Liver (tissue), 9 donors: ENCODE results near the gene FNDC1. TPM values are rescaled to one million over a fixed set of nuclear protein-coding genes. Genes with fewer than 3 reads are reported as not detected.

Source experiments
- DNase-seq: peaks from one replicate; pipeline ENCODE4 v3.0.0-alpha.2; 2017; ENCODE audit warnings: low spot score
- H3K27ac ChIP-seq, 2 donors: one replicate each; pipeline ENCODE4 v1.7.0; 2013; ENCODE audit warnings: inconsistent platforms in 2 of 2, low read length in 2 of 2, control low read depth in 1 of 2, low read depth in 1 of 2, mild to moderate bottlenecking in 1 of 2
- H3K27me3 ChIP-seq, 4 donors: one replicate each; pipeline versions ENCODE4 v1.6.1 to v1.7.0; 2013; ENCODE audit warnings: low read length in 3 of 4, inconsistent platforms in 1 of 4, mild to moderate bottlenecking in 1 of 4, moderate library complexity in 1 of 4; ENCODE audit not compliant: control insufficient read depth in 4 of 4, insufficient read depth in 4 of 4
- H3K36me3 ChIP-seq, 4 donors: one replicate each; pipeline versions ENCODE4 v1.6.1 to v1.7.0; 2013; ENCODE audit warnings: low read length in 3 of 4, mild to moderate bottlenecking in 3 of 4, low read depth in 1 of 4, moderate library complexity in 1 of 4; ENCODE audit not compliant: control insufficient read depth in 4 of 4, insufficient read depth in 3 of 4
- H3K4me1 ChIP-seq, 4 donors: one replicate each; pipeline versions ENCODE4 v1.6.1 to v1.7.0; 2013; ENCODE audit warnings: low read length in 3 of 4, mild to moderate bottlenecking in 3 of 4, moderate library complexity in 1 of 4; ENCODE audit not compliant: control insufficient read depth in 4 of 4, insufficient read depth in 4 of 4
- H3K4me3 ChIP-seq, 3 donors: one replicate each; pipeline versions ENCODE4 v1.6.1 to v1.7.0; 2013; ENCODE audit warnings: low read length in 3 of 3, control low read depth in 1 of 3, low read depth in 1 of 3, mild to moderate bottlenecking in 1 of 3
- H3K9ac ChIP-seq, 2 donors: one replicate each; pipeline ENCODE4 v1.7.0; 2013; ENCODE audit warnings: low read length in 2 of 2, mild to moderate bottlenecking in 2 of 2, moderate library complexity in 2 of 2, control low read depth in 1 of 2, low read depth in 1 of 2
- H3K9me3 ChIP-seq, 4 donors: one replicate each; pipeline versions ENCODE4 v1.6.1 to v1.7.0; 2013; ENCODE audit warnings: low read length in 3 of 4; ENCODE audit not compliant: control insufficient read depth in 4 of 4
- ATF3 ChIP-seq: IDR thresholded peaks from 2 replicates; pipeline ENCODE4 v1.6.1; 2016; ENCODE audit warnings: antibody characterized with exemption
- EGR1 ChIP-seq, 2 donors: IDR thresholded peaks; 2 replicates each; pipeline ENCODE4 v1.6.1; 2016 to 2018; ENCODE audit warnings: antibody characterized with exemption in 2 of 2, low read depth in 2 of 2
- FOXA1 ChIP-seq: IDR thresholded peaks from 2 replicates; pipeline ENCODE4 v1.6.1; 2016; ENCODE audit warnings: antibody characterized with exemption
- FOXA2 ChIP-seq: IDR thresholded peaks from 2 replicates; pipeline ENCODE4 v1.6.1; 2016; ENCODE audit warnings: antibody characterized with exemption
- GABPA ChIP-seq, 2 donors: IDR thresholded peaks in 1 of 2; conservative IDR thresholded peaks in 1 of 2; 2 replicates each; pipeline ENCODE4 v1.6.1; 2016; ENCODE audit warnings: antibody characterized with exemption in 2 of 2, mild to moderate bottlenecking in 1 of 2, moderate library complexity in 1 of 2
- HNF4A ChIP-seq, 2 donors: conservative IDR thresholded peaks; 2 replicates each; pipeline ENCODE4 v1.6.1; 2016; ENCODE audit warnings: antibody characterized with exemption in 2 of 2, mild to moderate bottlenecking in 2 of 2
- HNF4G ChIP-seq: IDR thresholded peaks from 2 replicates; pipeline ENCODE4 v1.6.1; 2016; ENCODE audit warnings: antibody characterized with exemption
- MAX ChIP-seq: IDR thresholded peaks from 2 replicates; pipeline ENCODE4 v1.6.1; 2016; ENCODE audit warnings: antibody characterized with exemption
- NR2F2 ChIP-seq: IDR thresholded peaks from 2 replicates; pipeline ENCODE4 v1.6.1; 2016; ENCODE audit warnings: antibody characterized with exemption
- RAD21 ChIP-seq, 2 donors: IDR thresholded peaks; 2 replicates each; pipeline ENCODE4 v1.6.1; 2016; ENCODE audit warnings: antibody characterized with exemption in 2 of 2, mild to moderate bottlenecking in 2 of 2
- RXRA ChIP-seq, 2 donors: IDR thresholded peaks; 2 replicates each; pipeline ENCODE4 v1.6.1; 2017 to 2018; ENCODE audit warnings: antibody characterized with exemption in 2 of 2, mild to moderate bottlenecking in 1 of 2
- SP1 ChIP-seq: IDR thresholded peaks from 2 replicates; pipeline ENCODE4 v1.6.1; 2018; ENCODE audit warnings: antibody characterized with exemption, mild to moderate bottlenecking
- TAF1 ChIP-seq: conservative IDR thresholded peaks from 2 replicates; pipeline ENCODE4 v1.6.1; 2016; ENCODE audit warnings: antibody characterized with exemption, mild to moderate bottlenecking
- YY1 ChIP-seq: IDR thresholded peaks from 2 replicates; pipeline ENCODE4 v1.6.1; 2016; ENCODE audit warnings: antibody characterized with exemption, mild to moderate bottlenecking
- ZBTB33 ChIP-seq: IDR thresholded peaks from 2 replicates; pipeline ENCODE4 v1.6.1; 2016; ENCODE audit warnings: antibody characterized with exemption
- WGBS: extraction: QIAGEN DNeasy Blood & Tissue Kit; methylation state at CpG from one replicate; pipeline ENCODE4 v1.1.7; 2013; 5-methylcytosine and 5-hydroxymethylcytosine counted together
- polyA plus RNA-seq, 2 donors: library from polyadenylated mRNA; stranded (reverse) in 1 of 2; unstranded in 1 of 2; fragments of 200-250 nt in 1 of 2; fragments of >200 nt in 1 of 2; fragmentation: Nextera tagmentation in 1 of 2; extraction: Ambion mirVana in 1 of 2; gene quantifications; one replicate each; pipeline versions ENCODE4 v1.2.1 to v1.2.3, GENCODE V29; 2013 to 2015
- total RNA-seq, 2 donors: library from RNA; depleted of rRNA; stranded (reverse); fragments of >200 nt; gene quantifications; one replicate each; pipeline ENCODE4 v1.2.3, GENCODE V29; 2014
- TF ChIP-seq, protein P1 (sequence below): fragments of 150-350 bp; IDR thresholded peaks from 2 replicates; pipeline ENCODE4 v1.5.1; 2017; ENCODE audit warnings: improper control_type of control experiment, low read depth, low read length; ENCODE audit not compliant: missing input control
- TF ChIP-seq, protein P2 (sequence below): IDR thresholded peaks from 2 replicates; pipeline ENCODE4 v1.6.1; 2016; ENCODE audit warnings: antibody characterized with exemption, mild to moderate bottlenecking
- donor health status: healthy.
- donor health status: healthy.
- donor health status: healthy.
- donor health status: healthy.
- donor health status: healthy.

Gene FNDC1
- total and polyA plus RNA-seq, 4 donors = 0.10 to 0.47 (median 0.17) TPM; not detected in 1

DNA sequence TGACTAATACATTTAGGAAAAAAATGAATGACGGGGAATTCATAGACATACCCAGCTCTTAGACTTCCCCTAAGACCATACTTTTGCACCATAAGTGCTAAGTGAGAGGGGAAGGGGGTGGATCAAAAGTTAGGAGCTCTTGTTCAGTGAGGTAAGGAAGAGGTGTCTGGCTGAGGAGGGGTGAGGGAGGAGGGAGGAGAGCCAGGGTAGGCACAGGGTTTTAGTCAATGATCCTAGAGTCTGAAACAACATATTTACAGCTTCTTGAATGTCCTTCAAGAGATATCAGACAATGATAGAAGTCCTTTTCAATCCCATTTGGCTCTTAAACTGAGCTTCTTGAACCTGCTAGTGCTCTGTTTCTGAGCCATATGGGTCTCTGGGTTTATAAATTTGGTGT, 135.4 kb downstream of the FNDC1 start:
- no peak for TF ChIP-seq MAX
- no peak for TF ChIP-seq NR2F2
- no peak for TF ChIP-seq FOXA2
- no peak for TF ChIP-seq ZBTB33
- no peak for TF ChIP-seq TAF1
- no peak for TF ChIP-seq HNF4G
- TF ChIP-seq EGR1 (IDR thresholded peaks at IDR 0.05; ENCODE audit: low read depth in 2 of 2) = no peak
- TF ChIP-seq GABPA (IDR thresholded peaks at IDR 0.05 in 1 of 2, conservative IDR thresholded peaks at IDR 0.05 in 1 of 2) = no peak
- no peak for TF ChIP-seq FOXA1
- no peak for TF ChIP-seq SP1
- TF ChIP-seq RXRA (IDR thresholded peaks at IDR 0.05) = no peak
- TF ChIP-seq ATF3 = no peak
- TF ChIP-seq, protein P1, sequence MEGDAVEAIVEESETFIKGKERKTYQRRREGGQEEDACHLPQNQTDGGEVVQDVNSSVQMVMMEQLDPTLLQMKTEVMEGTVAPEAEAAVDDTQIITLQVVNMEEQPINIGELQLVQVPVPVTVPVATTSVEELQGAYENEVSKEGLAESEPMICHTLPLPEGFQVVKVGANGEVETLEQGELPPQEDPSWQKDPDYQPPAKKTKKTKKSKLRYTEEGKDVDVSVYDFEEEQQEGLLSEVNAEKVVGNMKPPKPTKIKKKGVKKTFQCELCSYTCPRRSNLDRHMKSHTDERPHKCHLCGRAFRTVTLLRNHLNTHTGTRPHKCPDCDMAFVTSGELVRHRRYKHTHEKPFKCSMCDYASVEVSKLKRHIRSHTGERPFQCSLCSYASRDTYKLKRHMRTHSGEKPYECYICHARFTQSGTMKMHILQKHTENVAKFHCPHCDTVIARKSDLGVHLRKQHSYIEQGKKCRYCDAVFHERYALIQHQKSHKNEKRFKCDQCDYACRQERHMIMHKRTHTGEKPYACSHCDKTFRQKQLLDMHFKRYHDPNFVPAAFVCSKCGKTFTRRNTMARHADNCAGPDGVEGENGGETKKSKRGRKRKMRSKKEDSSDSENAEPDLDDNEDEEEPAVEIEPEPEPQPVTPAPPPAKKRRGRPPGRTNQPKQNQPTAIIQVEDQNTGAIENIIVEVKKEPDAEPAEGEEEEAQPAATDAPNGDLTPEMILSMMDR = no peak
- TF ChIP-seq YY1 = no peak
- no peak for TF ChIP-seq RAD21 (IDR thresholded peaks at IDR 0.05)
- TF ChIP-seq, protein P2, sequence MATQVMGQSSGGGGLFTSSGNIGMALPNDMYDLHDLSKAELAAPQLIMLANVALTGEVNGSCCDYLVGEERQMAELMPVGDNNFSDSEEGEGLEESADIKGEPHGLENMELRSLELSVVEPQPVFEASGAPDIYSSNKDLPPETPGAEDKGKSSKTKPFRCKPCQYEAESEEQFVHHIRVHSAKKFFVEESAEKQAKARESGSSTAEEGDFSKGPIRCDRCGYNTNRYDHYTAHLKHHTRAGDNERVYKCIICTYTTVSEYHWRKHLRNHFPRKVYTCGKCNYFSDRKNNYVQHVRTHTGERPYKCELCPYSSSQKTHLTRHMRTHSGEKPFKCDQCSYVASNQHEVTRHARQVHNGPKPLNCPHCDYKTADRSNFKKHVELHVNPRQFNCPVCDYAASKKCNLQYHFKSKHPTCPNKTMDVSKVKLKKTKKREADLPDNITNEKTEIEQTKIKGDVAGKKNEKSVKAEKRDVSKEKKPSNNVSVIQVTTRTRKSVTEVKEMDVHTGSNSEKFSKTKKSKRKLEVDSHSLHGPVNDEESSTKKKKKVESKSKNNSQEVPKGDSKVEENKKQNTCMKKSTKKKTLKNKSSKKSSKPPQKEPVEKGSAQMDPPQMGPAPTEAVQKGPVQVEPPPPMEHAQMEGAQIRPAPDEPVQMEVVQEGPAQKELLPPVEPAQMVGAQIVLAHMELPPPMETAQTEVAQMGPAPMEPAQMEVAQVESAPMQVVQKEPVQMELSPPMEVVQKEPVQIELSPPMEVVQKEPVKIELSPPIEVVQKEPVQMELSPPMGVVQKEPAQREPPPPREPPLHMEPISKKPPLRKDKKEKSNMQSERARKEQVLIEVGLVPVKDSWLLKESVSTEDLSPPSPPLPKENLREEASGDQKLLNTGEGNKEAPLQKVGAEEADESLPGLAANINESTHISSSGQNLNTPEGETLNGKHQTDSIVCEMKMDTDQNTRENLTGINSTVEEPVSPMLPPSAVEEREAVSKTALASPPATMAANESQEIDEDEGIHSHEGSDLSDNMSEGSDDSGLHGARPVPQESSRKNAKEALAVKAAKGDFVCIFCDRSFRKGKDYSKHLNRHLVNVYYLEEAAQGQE = no peak
- Histone ChIP-seq H3K27ac (no peak overlapping the region), H3K9me3 (no peaks in the 10 kb centered on the region), H3K4me1 (peaks cover 8 to 21% (median 16%) of the 10 kb centered on the region in 4 donors), H3K36me3 (no peaks in the 10 kb centered on the region), H3K9ac (no peak overlapping the region), H3K27me3 (no peaks in the 10 kb centered on the region), H3K4me3 (no peak overlapping the region)
- WGBS = 94% methylated on average over 1 of the region's 1 CpG
- DNase-seq = no peak

- TF ChIP-seq HNF4A (conservative IDR thresholded peaks at IDR 0.05) (peak; percentile 17 to 40), FOXA1 (no peak), RXRA (IDR thresholded peaks at IDR 0.05) (peak in 1 of 2 donors; percentile 29)
- Histone ChIP-seq H3K36me3 (no peaks in the 10 kb centered on the region), H3K9me3 (no peaks in the 10 kb centered on the region), H3K4me1 (peaks cover 9 to 21% (median 16%) of the 10 kb centered on the region in 4 donors), H3K4me3 (no peak overlapping the region), H3K27ac (no peak overlapping the region), H3K9ac (no peak overlapping the region), H3K27me3 (no peaks in the 10 kb centered on the region)
- DNase-seq = no peak
- 55% methylated on average over 5 of the region's 5 CpGs for WGBS
Measured at GRCh38 chr6:159305159-159305558, 136.0 kb downstream of the FNDC1 start.
